HEK293 (cell line): ENCODE measurements around the gene AGPAT1.

Source experiments
- CTCF ChIA-PET: fragments of 350-600 bp; formaldehyde crosslinking; extraction: SDS; loops from one replicate; lab custom pipeline; 2021; ENCODE audit warnings: antibody characterized with exemption; lab: Yijun Ruan, JAX
- POLR2A ChIA-PET: fragments of 300-600 bp; formaldehyde crosslinking; extraction: SDS; loops from one replicate; lab custom pipeline; 2020; ENCODE audit warnings: antibody characterized with exemption, inconsistent platforms; lab: Yijun Ruan, JAX
- H3K27ac ChIP-seq: fragments of 200-500 bp; sonication (Bioruptor generic); 2 replicates; pipeline ENCODE4 v1.5.1; 2014; ENCODE audit warnings: low read depth, low read length, control low read depth, inconsistent platforms; ENCODE audit errors: extremely low read depth
- H3K36me3 ChIP-seq, 2 experiments: fragments of 200-500 bp in 1 of 2; sonication (Bioruptor generic) in 1 of 2; 1 replicate in 1 of 2; 2 replicates in 1 of 2; pipeline ENCODE4 v1.5.1; 2014 to 2017; ENCODE audit warnings: inconsistent platforms in 2 of 2, low read length in 2 of 2; ENCODE audit not compliant: control insufficient read depth in 2 of 2, insufficient read depth in 1 of 2
- H3K4me1 ChIP-seq: fragments of 200-500 bp; sonication (Bioruptor generic); 2 replicates; pipeline ENCODE4 v1.5.1; 2014; ENCODE audit warnings: mild to moderate bottlenecking, low read length, inconsistent platforms; ENCODE audit not compliant: control insufficient read depth, insufficient read depth
- H3K4me3 ChIP-seq: 2 replicates; pipeline ENCODE4 v1.5.1; 2011; ENCODE audit warnings: low read depth, mild to moderate bottlenecking, control low read depth, low read length, moderate library complexity
- H3K9me3 ChIP-seq: fragments of 200-500 bp; sonication (Bioruptor generic); 2 replicates; pipeline ENCODE4 v1.5.1; 2014; ENCODE audit warnings: low read depth, low read length, inconsistent platforms; ENCODE audit not compliant: control insufficient read depth, insufficient read depth
- GFI1B ChIP-seq: fragments of 450-650 bp; formaldehyde crosslinking; IDR thresholded peaks from 2 replicates; pipeline ENCODE4 v1.5.1; 2016; ENCODE audit warnings: missing biosample characterization, missing genetic modification characterization
- HOXC10 ChIP-seq: sonication (generic); formaldehyde crosslinking; IDR thresholded peaks from 2 replicates; pipeline ENCODE4 v1.8.1; 2023; ENCODE audit warnings: mild to moderate bottlenecking, missing genetic modification reagents
- PRDM10 ChIP-seq: fragments of 450-650 bp; formaldehyde crosslinking; IDR thresholded peaks from 2 replicates; pipeline ENCODE4 v1.5.1; 2016; ENCODE audit warnings: missing biosample characterization, missing genetic modification characterization
- PRDM2 ChIP-seq: fragments of 450-650 bp; formaldehyde crosslinking; IDR thresholded peaks from 2 replicates; pipeline ENCODE4 v1.5.1; 2016; ENCODE audit warnings: missing biosample characterization, missing genetic modification characterization, borderline replicate concordance
- PRDM4 ChIP-seq: fragments of 450-650 bp; formaldehyde crosslinking; IDR thresholded peaks from 2 replicates; pipeline ENCODE4 v1.5.1; 2017; ENCODE audit warnings: missing biosample characterization, missing genetic modification characterization
- YY2 ChIP-seq: fragments of 450-650 bp; formaldehyde crosslinking; IDR thresholded peaks from 2 replicates; pipeline ENCODE4 v1.5.1; 2016; ENCODE audit warnings: missing biosample characterization, missing genetic modification characterization
- ZBTB44 ChIP-seq: fragments of 450-650 bp; IDR thresholded peaks from 2 replicates; pipeline ENCODE4 v1.5.1; 2018; ENCODE audit warnings: missing biosample characterization, mild to moderate bottlenecking, missing genetic modification characterization
- ZNF449 ChIP-seq: fragments of 450-650 bp; formaldehyde crosslinking; IDR thresholded peaks from 2 replicates; pipeline ENCODE4 v1.5.1; 2017; ENCODE audit warnings: missing biosample characterization, mild to moderate bottlenecking, missing genetic modification characterization, moderate library complexity
- ZNF548 ChIP-seq: fragments of 450-650 bp; formaldehyde crosslinking; IDR thresholded peaks from 2 replicates; pipeline ENCODE4 v1.5.1; 2016; ENCODE audit warnings: missing biosample characterization, missing genetic modification characterization
- ZNF600 ChIP-seq: fragments of 450-650 bp; formaldehyde crosslinking; IDR thresholded peaks from 2 replicates; pipeline ENCODE4 v1.5.1; 2016; ENCODE audit warnings: missing biosample characterization, missing genetic modification characterization
- ZNF791 ChIP-seq: fragments of 450-650 bp; formaldehyde crosslinking; IDR thresholded peaks from 2 replicates; pipeline ENCODE4 v1.5.1; 2016; ENCODE audit warnings: missing biosample characterization, missing genetic modification characterization
- ZSCAN23 ChIP-seq: fragments of 450-650 bp; formaldehyde crosslinking; IDR thresholded peaks from 2 replicates; pipeline ENCODE4 v1.5.1; 2016; ENCODE audit warnings: missing biosample characterization, missing genetic modification characterization

The AGPAT1 gene

GRCh38 chr6:32132110-32132509 lies 43.8 kb downstream of the AGPAT1 start:
- TF ChIP-seq ZBTB44 (tag by site-specific recombination) (no peak), GFI1B (tag by site-specific recombination) (no peak), HOXC10 (CRISPR knock-in tag) (no peak), YY2 (no peak), ZNF600 (tag by site-specific recombination) (no peak), PRDM2 (tag by site-specific recombination) (no peak), PRDM4 (no peak), ZNF791 (tag by site-specific recombination) (no peak), PRDM10 (tag by site-specific recombination) (no peak), ZSCAN23 (no peak), ZNF449 (tag by site-specific recombination) (no peak), ZNF548 (tag by site-specific recombination) (no peak)
- ChIA-PET POLR2A (interaction anchor here (2.8 kb wide), 1 partner anchor 14 kb away, joined by 26 read pairs; no protein-coding TSS in a partner anchor), CTCF (interaction anchor here (5.6 kb wide), 1 partner anchor 14 kb away, joined by 65 read pairs; no protein-coding TSS in a partner anchor)
- no peak overlapping the region for H3K4me3 ChIP-seq
- H3K4me1 ChIP-seq = peaks cover 13% of the 10 kb centered on the region
- H3K9me3 ChIP-seq = no peaks in the 10 kb centered on the region
- no peak overlapping the region for H3K27ac ChIP-seq
- H3K36me3 ChIP-seq = no peaks in the 10 kb centered on the region
